ENCODE results near the gene POLL. TPM values are rescaled to one million over a fixed set of nuclear protein-coding genes. Genes with fewer than 3 reads are reported as not detected.
"Not testable (repeated sequence)": the region's sequence is repeated elsewhere in the genome, so short reads cannot be mapped to it uniquely, and the experiment has no call there.

POLL gene
- total RNA-seq, 2 experiments from 2014 or later = 31.9 to 35.9 TPM

DNA sequence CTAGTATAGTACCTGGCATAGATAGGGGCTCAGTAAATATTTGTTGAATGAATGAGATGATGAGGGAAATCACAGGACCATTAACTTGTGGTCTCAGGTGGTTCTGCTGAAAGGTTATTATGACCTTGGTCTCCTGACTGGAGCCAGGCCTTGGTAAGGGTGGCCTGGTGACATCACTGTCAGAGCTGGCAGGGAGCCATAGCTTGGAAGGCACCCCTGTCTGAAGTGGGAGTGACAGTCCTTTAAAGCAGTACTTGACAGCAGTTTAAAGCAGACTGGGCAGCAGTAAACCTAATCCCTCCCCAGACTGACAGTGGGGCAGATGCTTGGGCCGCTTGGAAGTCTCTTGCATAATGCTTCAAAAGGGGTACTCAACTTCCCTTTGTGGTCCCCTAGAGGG, 13.5 kb upstream of the POLL start:
- ChIA-PET POLR2A (interaction anchor here (1.7 kb wide), 1 partner anchor 179 kb away, joined by 8 read pairs; no protein-coding TSS in a partner anchor), CTCF (interaction anchor here (0.6 to 8.2 kb wide), 6 partner anchors 9 to 280 kb away, joined by 3 to 140 read pairs (median 7); partner anchors contain the start of genes DPCD, NPM3 and POLL)
- Mint-ChIP-seq H3K36me3 (ENCODE audit: low read depth) (peaks cover 3% of the 10 kb centered on the region), H3K4me1 (no peaks in the 10 kb centered on the region), H3K27me3 (no peaks in the 10 kb centered on the region), H3K9me3 (no peaks in the 10 kb centered on the region), H3K4me3 (no peak overlapping the region), H3K27ac (no peak overlapping the region)
- DNase-seq = no peak

DNA sequence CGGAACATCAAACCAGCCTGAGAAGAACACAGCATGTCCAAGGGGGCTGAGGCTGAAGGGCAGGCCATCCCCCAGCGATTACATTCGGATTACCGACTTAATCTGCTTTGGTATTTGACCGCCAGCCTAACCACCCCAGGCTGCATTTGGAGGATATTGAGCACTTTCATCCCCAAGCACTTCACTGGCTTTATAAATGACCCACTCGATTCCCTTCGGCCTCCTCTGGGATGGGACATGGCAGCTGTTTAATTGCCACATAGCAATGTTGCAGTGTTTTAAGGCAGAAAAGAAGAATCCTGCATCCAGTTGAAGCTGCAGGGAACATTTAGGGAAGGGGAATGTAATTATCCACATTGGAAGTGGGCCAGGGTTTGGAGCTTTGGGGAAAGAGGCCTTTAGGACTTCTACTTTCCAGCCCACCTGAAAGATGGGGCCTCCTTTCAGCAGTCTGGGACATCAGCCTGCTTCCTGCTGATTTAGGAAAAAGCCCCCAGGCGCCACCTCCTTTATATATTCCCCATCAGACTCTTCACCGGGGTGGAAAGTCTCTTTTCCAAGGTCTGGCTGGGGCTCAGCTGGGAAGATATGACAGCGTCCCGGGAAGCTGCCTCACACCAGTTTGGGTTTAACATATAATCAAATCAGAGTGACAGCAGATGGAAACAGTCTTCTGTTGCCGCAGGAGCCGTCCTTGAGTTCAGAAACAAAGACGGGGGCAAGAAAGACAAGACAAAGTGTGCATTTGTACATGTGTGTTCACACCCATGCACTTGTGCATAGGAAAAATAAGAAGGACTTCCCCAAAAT, 9.2 kb upstream of the POLL start:
- CTCF ChIA-PET = interaction anchor here (0.7 to 1.5 kb wide), 4 partner anchors 108 to 184 kb away, joined by 3 to 5 read pairs (median 4); no protein-coding TSS in a partner anchor
- Mint-ChIP-seq H3K27ac (no peak overlapping the region), H3K4me3 (no peak overlapping the region), H3K27me3 (peaks cover 5% of the 10 kb centered on the region), H3K9me3 (no peaks in the 10 kb centered on the region), H3K4me1 (no peaks in the 10 kb centered on the region), H3K36me3 (ENCODE audit: low read depth) (no peaks in the 10 kb centered on the region)
- POLR2A ChIA-PET = interaction anchor here (1.3 to 1.4 kb wide), 2 partner anchors 8 to 10 kb away, joined by 3 read pairs; no protein-coding TSS in a partner anchor
- no peak for DNase-seq

DNA sequence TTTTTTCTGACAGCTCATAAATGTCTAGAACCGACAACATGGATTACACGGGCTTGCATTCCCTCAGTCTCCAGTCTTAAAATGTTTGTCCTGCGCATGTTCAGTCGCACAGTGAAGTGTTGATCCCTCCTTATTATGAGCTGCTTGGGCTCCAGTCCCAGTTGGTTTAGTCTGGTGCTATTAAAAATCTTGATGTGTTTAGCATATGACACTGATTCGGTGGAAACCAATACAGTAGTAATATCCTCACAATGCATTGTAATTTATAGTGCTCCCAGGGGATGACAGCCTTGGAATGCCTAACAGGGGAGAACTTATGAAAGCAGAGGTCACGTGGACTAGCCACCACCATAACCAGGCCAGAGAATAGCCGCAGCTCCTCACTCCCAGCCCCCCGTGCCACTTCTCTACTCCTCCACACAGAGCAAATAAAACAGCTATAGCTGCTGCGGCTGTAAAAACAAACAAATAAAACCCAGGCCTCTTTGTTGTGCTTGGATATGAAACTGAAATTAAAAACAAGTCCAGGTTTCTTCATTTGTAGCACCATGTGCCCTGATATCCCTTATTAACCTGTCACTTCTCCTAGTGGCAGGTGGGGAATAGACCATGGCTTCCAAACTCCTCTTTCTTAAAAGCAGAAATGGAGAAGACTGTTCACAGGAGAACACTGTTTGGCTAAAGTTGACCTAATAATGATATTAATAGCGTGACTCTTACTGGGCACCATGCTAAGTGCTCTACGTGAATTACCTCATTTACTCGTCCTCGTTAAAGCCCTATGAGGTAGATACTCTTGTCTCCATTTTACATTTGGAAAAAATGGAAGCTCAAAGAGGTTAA, 7.8 kb upstream of the POLL start:
- Mint-ChIP-seq H3K4me3 (no peak overlapping the region), H3K27me3 (peaks cover 5% of the 10 kb centered on the region), H3K9me3 (no peaks in the 10 kb centered on the region), H3K4me1 (no peaks in the 10 kb centered on the region), H3K27ac (no peak overlapping the region), H3K36me3 (ENCODE audit: low read depth) (no peaks in the 10 kb centered on the region)
- ChIA-PET POLR2A (no interaction called here), CTCF (interaction anchor here (1.0 to 2.2 kb wide), 4 partner anchors 7 to 185 kb away, joined by 3 to 8 read pairs (median 4); no protein-coding TSS in a partner anchor)
- no peak for DNase-seq

DNA sequence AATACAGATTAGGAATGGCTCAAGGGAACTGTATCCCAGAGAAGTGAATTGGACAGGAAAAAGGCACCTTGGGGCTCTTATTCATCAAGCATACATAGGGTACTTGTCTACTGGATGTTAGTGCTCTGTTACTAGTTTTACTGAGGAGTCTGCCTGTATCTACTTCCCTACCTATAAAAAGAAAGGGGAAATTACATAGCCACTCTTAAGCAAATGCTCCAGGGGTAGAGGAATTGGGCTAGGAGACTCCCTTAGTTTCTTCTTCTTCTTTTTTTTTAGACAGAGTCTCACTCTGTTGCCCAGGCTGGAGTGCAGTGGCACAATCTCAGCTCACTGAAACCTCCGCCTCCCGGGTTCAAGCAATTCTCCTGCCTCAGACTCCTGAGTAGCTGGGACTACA, 5.3 kb upstream of the POLL start:
- POLR2A ChIA-PET; DNase-seq; H3K36me3 Mint-ChIP-seq (ENCODE audit: low read depth); H3K4me1 Mint-ChIP-seq; H3K27ac Mint-ChIP-seq; CTCF ChIA-PET; H3K9me3 Mint-ChIP-seq; H3K4me3 Mint-ChIP-seq; H3K27me3 Mint-ChIP-seq: not testable (repeated sequence)

DNA sequence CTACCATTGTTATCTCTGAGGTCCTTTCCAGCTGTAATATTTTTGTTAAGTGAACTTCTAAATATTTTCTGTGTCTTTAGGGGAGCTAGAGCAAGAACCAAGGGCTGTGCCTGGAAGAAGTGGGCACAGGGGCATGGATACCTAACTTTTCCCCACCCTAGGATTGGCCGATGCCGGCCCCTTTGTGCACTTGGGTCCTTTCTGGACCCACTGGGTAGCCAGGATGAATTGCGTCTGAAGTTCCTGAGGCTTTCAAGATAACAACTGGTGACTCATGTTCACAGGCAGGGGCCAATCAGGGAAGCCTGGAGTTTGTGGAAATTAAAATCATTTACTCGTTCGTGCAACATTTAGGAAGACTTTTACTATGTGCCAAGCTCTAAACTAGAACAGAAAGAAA, 822 bp upstream of the POLL start:
- H3K27ac Mint-ChIP-seq = no peak overlapping the region

DNA sequence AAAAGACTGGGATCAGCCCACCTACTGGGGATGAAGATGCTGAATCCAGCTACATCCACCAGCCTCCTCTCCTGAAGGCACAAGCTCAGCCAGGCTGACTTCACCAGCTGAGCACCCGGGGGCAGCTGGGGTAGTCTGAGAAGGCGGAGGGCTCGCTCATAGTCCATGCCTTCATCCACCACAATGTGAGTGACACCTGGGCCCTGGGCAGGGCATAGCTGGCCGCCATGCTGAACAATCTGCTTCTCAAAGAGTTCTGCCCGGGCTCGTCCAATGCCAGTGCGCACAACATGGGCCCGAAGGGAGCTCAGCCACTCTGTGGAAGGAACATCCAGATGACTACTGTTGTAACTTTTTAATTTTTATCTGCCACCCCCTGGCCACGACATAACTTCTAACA, 2.2 kb downstream of the POLL start:
- Mint-ChIP-seq H3K4me1 (peaks cover 24% of the 10 kb centered on the region), H3K9me3 (no peaks in the 10 kb centered on the region), H3K27me3 (no peaks in the 10 kb centered on the region), H3K4me3 (no peak overlapping the region), H3K36me3 (ENCODE audit: low read depth) (peaks cover 15% of the 10 kb centered on the region), H3K27ac (no peak overlapping the region)
- DNase-seq = no peak
- ChIA-PET POLR2A (no interaction called here), CTCF (interaction anchor here (0.8 to 4.5 kb wide), 2 partner anchors 16 to 372 kb away, joined by 4 to 30 read pairs; no protein-coding TSS in a partner anchor)

More for the DNA sequence above, 822 bp upstream of the POLL start:
- Mint-ChIP-seq H3K36me3 (ENCODE audit: low read depth) (peaks cover 12% of the 10 kb centered on the region), H3K27me3 (peaks cover 2% of the 10 kb centered on the region), H3K4me3 (peak overlapping the region; percentile 90), H3K4me1 (peaks cover 24% of the 10 kb centered on the region), H3K9me3 (no peaks in the 10 kb centered on the region)
- POLR2A ChIA-PET = interaction anchor here (0.7 to 1.7 kb wide), 4 partner anchors 9 to 128 kb away, joined by 3 to 5 read pairs (median 3); no protein-coding TSS in a partner anchor
- CTCF ChIA-PET = interaction anchor here (1.6 to 4.5 kb wide), 4 partner anchors 13 to 192 kb away, joined by 4 to 30 read pairs (median 8); no protein-coding TSS in a partner anchor
- DNase-seq = no peak

DNA sequence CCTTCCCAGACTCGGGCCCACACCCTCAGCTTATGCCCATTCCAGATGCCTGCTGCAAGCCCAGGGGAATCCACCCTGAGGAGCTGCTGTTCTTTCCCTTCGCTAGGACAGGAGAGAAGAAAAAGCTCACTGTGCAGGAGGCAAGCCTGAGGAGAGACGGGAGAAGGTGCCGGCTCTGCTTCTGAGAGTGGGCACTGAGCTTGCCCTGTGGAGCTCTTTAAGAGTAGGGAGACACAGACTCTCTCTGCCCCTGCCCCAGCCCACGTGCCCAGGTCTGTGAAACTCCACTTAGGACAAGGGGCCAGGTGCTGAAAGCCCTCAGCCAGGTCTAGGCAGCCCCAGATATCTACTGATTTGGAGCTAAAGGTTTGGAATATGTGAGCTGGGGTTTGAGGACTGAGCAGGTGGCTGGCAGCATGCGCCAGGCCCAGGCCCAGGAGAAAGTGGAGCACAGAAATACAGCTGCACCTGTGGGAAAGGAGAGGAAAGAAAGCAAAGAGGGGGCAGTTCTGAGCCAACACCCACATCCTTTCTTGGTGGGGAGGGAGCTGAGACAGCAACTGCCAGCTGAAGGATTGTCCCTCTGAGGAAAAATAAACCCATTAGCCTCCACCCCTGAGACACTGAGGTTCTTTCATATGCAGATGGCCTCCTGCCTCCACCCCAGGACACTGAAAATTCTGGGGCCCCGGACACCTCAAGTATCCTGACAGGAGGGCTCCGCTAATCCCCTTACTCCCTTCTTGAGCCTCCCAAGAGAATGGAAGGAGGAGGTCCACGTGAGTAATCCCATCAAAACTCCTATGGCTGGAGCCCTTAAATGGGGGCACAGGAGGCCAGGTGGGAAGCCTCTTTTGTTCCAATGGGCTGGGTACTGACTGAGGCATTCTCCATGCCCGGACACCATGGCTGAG, 7.3 kb downstream of the POLL start:
- Mint-ChIP-seq H3K27ac (no peak overlapping the region), H3K4me3 (no peak overlapping the region), H3K4me1 (peaks cover 2% of the 10 kb centered on the region), H3K36me3 (ENCODE audit: low read depth) (peaks cover 20% of the 10 kb centered on the region), H3K9me3 (no peaks in the 10 kb centered on the region), H3K27me3 (no peaks in the 10 kb centered on the region)
- ChIA-PET CTCF (interaction anchor here (3.1 kb wide), 1 partner anchor 10 kb away, joined by 11 read pairs; no protein-coding TSS in a partner anchor), POLR2A (interaction anchor here (0.6 to 2.0 kb wide), 4 partner anchors 10 to 576 kb away, joined by 3 to 4 read pairs (median 4); no protein-coding TSS in a partner anchor)
- DNase-seq = no peak

DNA sequence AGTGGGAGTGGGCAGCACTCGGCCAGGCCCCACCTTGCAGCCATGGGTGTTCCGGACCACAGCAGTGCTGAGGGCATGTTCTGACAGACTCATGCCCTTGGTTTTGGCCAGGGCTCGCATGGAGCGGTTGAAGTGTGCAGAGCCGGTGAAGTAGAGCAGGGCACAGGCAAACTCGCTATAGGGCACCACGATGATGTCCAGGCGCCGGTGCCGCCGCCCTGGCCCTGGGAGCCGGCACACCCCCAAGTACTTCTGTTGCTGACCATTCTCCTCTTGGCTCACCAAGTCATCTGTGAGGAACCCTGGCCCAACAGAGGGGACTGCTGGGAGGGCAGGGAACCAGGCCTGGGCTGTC, 8.6 kb downstream of the POLL start:
- CTCF ChIA-PET = interaction anchor here (1.6 to 3.1 kb wide), 2 partner anchors 9 to 11 kb away, joined by 3 to 11 read pairs; no protein-coding TSS in a partner anchor
- Mint-ChIP-seq H3K36me3 (ENCODE audit: low read depth) (peaks cover 12% of the 10 kb centered on the region), H3K4me3 (no peak overlapping the region), H3K9me3 (no peaks in the 10 kb centered on the region), H3K27ac (no peak overlapping the region), H3K4me1 (peaks cover 2% of the 10 kb centered on the region), H3K27me3 (no peaks in the 10 kb centered on the region)
- POLR2A ChIA-PET = no interaction called here
- DNase-seq = no peak

DNA sequence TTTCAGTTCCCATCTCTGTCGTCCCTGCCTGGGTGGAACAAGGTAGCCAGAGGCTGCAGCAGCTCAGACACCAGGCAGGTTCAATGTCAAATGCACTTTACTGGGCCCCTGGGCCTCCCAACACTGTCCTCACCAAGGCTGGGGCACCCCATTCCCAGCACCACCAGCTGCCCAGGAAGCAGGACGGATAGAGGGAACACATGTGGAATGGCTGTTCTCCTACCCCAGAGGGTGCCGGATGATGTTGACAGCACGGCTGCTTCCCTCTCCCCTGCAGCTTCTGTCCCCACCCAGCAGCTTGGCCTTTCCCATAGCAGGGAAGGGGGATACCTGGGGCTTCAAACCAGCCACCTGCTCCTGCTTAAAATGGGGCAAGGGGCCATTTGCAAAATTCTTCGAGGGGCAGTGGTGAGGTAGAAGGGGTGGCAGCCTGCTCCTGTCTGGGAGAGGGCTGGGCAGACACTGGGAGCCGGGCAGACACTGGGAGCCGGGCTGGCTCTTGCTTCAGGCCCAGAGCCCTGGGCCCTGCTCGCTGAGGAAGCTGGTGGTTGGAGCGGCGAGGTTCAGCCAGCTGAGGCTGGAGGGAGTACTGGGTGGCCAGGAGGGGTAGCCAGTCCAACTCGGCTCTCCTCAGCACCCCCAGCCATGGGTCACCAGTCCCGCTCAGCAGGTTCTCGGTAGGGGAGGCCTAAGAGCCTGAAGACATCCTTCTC, 9.1 kb downstream of the POLL start:
- Mint-ChIP-seq H3K27ac (no peak overlapping the region), H3K9me3 (no peaks in the 10 kb centered on the region), H3K4me3 (no peak overlapping the region), H3K36me3 (ENCODE audit: low read depth) (peaks cover 8% of the 10 kb centered on the region), H3K4me1 (peaks cover 2% of the 10 kb centered on the region), H3K27me3 (no peaks in the 10 kb centered on the region)
- no peak for DNase-seq
- POLR2A ChIA-PET = no interaction called here
- CTCF ChIA-PET = interaction anchor here (1.2 to 1.6 kb wide), 2 partner anchors 8 to 11 kb away, joined by 3 to 4 read pairs; no protein-coding TSS in a partner anchor

DNA sequence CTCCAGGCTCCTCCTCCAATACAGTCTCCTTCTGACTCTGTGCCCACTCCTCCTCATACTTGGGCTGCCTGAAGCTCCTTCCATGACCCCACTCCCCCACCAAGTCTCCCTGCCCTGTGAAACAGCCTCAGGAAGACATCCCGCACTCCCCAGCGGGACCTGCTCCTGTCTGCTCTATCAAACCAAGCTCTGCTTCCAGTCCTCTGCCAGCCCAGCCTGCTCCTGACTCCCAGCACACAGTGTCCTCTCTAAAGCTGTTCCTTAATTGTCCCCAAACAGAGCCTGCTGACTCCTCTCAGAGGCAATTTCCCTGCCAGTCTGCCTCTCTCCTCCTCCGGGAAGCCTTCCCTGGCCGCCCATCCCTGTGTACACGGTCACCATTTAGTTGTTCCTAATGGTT, 9.9 kb downstream of the POLL start:
- Mint-ChIP-seq H3K9me3 (no peaks in the 10 kb centered on the region), H3K36me3 (ENCODE audit: low read depth) (peaks cover 8% of the 10 kb centered on the region), H3K27me3 (no peaks in the 10 kb centered on the region), H3K4me1 (peaks cover 2% of the 10 kb centered on the region), H3K27ac (no peak overlapping the region), H3K4me3 (no peak overlapping the region)
- CTCF ChIA-PET = interaction anchor here (1.2 to 1.6 kb wide), 2 partner anchors 8 to 10 kb away, joined by 3 to 4 read pairs; no protein-coding TSS in a partner anchor
- DNase-seq = no peak
- POLR2A ChIA-PET = interaction anchor here (1.2 kb wide), 1 partner anchor 10 kb away, joined by 5 read pairs; the partner anchor contains the start of genes DPCD and POLL

DNA sequence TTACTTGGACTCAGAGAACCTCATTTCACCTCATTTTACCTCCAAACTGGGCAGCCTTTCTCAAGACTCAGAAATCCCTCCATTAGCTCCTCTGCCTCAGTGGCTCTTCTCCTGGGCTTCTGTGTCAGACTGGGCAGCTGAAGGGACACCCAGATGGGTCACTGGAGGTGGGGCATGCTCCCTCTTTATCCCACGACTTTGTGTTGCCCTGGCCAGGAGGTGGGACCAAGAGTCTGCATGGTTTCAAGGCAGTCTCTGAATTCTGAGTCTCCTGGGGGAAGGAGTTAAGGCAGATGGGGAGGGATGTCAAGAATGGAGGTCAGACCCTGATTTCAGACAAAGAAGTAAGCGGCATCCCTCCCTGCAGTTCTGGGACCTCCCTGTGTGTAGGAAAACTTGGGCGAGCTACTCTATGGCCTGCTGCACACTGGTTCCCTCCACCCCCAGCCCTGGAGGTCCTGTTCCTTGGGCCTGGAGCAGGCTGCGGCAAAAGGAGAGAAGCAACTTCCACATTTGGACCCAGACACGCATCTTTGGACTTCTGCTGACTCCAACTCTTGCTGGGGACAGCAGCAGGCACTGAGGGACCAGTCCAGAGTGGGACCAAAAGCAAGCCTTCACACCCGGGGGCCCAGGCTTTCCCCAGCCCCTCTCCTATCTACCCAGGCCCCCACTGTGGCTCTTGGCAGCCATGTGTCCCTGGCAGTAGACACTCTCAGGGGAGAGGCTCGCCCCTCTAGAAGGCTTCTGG, 10.8 kb downstream of the POLL start:
- POLR2A ChIA-PET = interaction anchor here (1.2 kb wide), 1 partner anchor 11 kb away, joined by 5 read pairs; the partner anchor contains the start of genes DPCD and POLL
- Mint-ChIP-seq H3K36me3 (ENCODE audit: low read depth) (peaks cover 5% of the 10 kb centered on the region), H3K4me1 (peaks cover 2% of the 10 kb centered on the region), H3K27me3 (no peaks in the 10 kb centered on the region), H3K4me3 (no peak overlapping the region), H3K9me3 (no peaks in the 10 kb centered on the region), H3K27ac (no peak overlapping the region)
- DNase-seq = no peak
- CTCF ChIA-PET = interaction anchor here (1.6 kb wide), 1 partner anchor 363 kb away, joined by 7 read pairs; no protein-coding TSS in a partner anchor
